DND-41 (cell line): ENCODE data around the gene ATP13A4.

Experiments used
- ATAC-seq: fragments of 200-7000 bp; cut with Tn5 transposase; 3 replicates; pipeline ENCODE4 v1.9.1; 2021; ENCODE audit warnings: low read depth; ENCODE audit not compliant: insufficient read depth
- DNase-seq: peaks from one replicate; pipeline ENCODE4 v3.0.0-alpha.2; 2020
- H2AFZ ChIP-seq: 2 replicates; pipeline ENCODE4 v1.6.0; 2012; ENCODE audit warnings: low read depth, low read length
- H3K27ac ChIP-seq: 2 replicates; pipeline ENCODE4 v1.5.1; 2012; ENCODE audit warnings: low read length, inconsistent platforms
- H3K27me3 ChIP-seq: fragments of 200-600 bp; sonication (generic); 2 replicates; pipeline ENCODE4 v1.6.0; 2012; ENCODE audit warnings: low read length, mild to moderate bottlenecking, inconsistent platforms; ENCODE audit not compliant: insufficient read depth, poor library complexity
- H3K36me3 ChIP-seq: 2 replicates; pipeline ENCODE4 v1.5.1; 2012; ENCODE audit warnings: low read length, inconsistent platforms; ENCODE audit not compliant: insufficient read depth
- H3K4me1 ChIP-seq: 2 replicates; pipeline ENCODE4 v1.5.1; 2012; ENCODE audit warnings: mild to moderate bottlenecking, low read length; ENCODE audit not compliant: insufficient read depth
- H3K4me2 ChIP-seq: 2 replicates; pipeline ENCODE4 v1.6.0; 2012; ENCODE audit warnings: mild to moderate bottlenecking, moderate library complexity, low read length, inconsistent platforms; ENCODE audit not compliant: insufficient read depth
- H3K4me3 ChIP-seq, 2 experiments: fragments of 200-600 bp in 1 of 2; shearing (Covaris generic) in 1 of 2; 2 replicates each; pipeline ENCODE4 v1.5.1; 2012 to 2016; ENCODE audit warnings: inconsistent platforms in 2 of 2, low read length in 2 of 2, mild to moderate bottlenecking in 2 of 2, low read depth in 1 of 2, moderate library complexity in 1 of 2
- H3K79me2 ChIP-seq: 2 replicates; pipeline ENCODE4 v1.6.0; 2012; ENCODE audit warnings: low read length, inconsistent platforms; ENCODE audit not compliant: insufficient read depth
- H3K9ac ChIP-seq: 2 replicates; pipeline ENCODE4 v1.6.0; 2012; ENCODE audit warnings: low read depth, mild to moderate bottlenecking, inconsistent platforms, low read length, moderate library complexity
- H3K9me3 ChIP-seq: 2 replicates; pipeline ENCODE4 v1.5.1; 2012; ENCODE audit warnings: low read length, moderate library complexity, mild to moderate bottlenecking, inconsistent platforms; ENCODE audit not compliant: insufficient read depth, severe bottlenecking
- H4K20me1 ChIP-seq: 2 replicates; pipeline ENCODE4 v1.6.0; 2012; ENCODE audit warnings: low read length; ENCODE audit not compliant: insufficient read depth
- EZH2 ChIP-seq: IDR thresholded peaks from 3 replicates; pipeline ENCODE4 v1.6.1; 2012; ENCODE audit warnings: borderline replicate concordance, low read depth, mild to moderate bottlenecking, moderate library complexity, low read length, inconsistent platforms; ENCODE audit not compliant: severe bottlenecking
- TF ChIP-seq, protein P1 (sequence below): IDR thresholded peaks from 2 replicates; pipeline ENCODE4 v1.5.1; 2012; ENCODE audit warnings: borderline replicate concordance, low read length, moderate library complexity, mild to moderate bottlenecking; ENCODE audit not compliant: poor library complexity, severe bottlenecking; ENCODE audit errors: extremely low read depth

Gene ATP13A4

DNA sequence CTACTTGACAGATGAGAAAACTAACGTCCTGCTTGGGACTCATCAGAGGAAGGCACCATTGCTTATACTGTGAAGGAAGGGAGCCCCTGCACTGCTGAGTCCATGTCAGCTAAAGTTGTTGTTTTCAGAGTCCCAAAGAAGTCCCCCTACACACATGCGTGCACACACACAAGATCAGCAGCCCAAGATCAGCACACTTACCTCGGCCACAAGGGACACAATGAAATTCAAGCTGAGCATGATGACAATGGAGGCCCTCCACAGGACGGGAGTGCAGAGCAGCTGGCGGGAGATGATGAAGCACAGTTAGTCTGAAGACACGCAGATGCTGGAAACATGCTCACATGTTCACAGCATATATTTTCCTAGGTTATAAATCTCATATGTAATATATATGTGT, 147.6 kb downstream of the ATP13A4 start:
- H3K79me2 ChIP-seq, result no peaks in the 10 kb centered on the region
- DNase-seq, result no peak
- H3K4me1 ChIP-seq, result no peaks in the 10 kb centered on the region
- H3K4me3 ChIP-seq, result no peak overlapping the region
- H3K9me3 ChIP-seq, result no peaks in the 10 kb centered on the region
- H4K20me1 ChIP-seq, result no peaks in the 10 kb centered on the region
- H2AFZ ChIP-seq, result no peak overlapping the region
- H3K27ac ChIP-seq, result no peak overlapping the region
- H3K36me3 ChIP-seq, result no peaks in the 10 kb centered on the region
- H3K9ac ChIP-seq, result no peak overlapping the region
- no peak for TF ChIP-seq EZH2
- TF ChIP-seq, protein P1, sequence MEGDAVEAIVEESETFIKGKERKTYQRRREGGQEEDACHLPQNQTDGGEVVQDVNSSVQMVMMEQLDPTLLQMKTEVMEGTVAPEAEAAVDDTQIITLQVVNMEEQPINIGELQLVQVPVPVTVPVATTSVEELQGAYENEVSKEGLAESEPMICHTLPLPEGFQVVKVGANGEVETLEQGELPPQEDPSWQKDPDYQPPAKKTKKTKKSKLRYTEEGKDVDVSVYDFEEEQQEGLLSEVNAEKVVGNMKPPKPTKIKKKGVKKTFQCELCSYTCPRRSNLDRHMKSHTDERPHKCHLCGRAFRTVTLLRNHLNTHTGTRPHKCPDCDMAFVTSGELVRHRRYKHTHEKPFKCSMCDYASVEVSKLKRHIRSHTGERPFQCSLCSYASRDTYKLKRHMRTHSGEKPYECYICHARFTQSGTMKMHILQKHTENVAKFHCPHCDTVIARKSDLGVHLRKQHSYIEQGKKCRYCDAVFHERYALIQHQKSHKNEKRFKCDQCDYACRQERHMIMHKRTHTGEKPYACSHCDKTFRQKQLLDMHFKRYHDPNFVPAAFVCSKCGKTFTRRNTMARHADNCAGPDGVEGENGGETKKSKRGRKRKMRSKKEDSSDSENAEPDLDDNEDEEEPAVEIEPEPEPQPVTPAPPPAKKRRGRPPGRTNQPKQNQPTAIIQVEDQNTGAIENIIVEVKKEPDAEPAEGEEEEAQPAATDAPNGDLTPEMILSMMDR, result no peak
- ATAC-seq, result no peak
- no peak overlapping the region for H3K4me2 ChIP-seq
- H3K27me3 ChIP-seq, result peaks cover 4% of the 10 kb centered on the region

DNA sequence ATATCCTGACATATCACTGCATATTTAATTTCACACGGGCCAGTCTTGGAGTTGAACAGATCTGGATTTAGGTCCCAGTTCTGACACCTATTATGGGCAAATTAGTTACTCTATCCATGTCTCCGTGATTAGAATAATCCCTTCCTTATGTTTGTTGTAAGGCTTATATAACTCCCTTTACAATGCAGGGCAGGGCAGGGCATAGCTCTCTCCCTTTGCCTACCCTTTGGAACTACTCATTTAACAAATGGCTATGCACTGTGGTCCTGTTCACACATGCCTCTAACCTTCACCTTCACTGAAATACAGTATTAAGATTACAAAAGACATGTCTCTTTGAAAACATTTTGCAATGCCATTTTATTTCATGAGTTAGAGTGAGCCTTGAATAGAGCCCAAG, 151.4 kb downstream of the ATP13A4 start:
- DNase-seq (no peak), ATAC-seq (no peak)
- H3K4me2 ChIP-seq, result no peak overlapping the region
- H3K79me2 ChIP-seq, result no peaks in the 10 kb centered on the region
- no peak overlapping the region for H3K4me3 ChIP-seq
- no peak overlapping the region for H2AFZ ChIP-seq
- H4K20me1 ChIP-seq, result no peaks in the 10 kb centered on the region
- H3K9ac ChIP-seq, result no peak overlapping the region
- TF ChIP-seq EZH2, result no peak
- TF ChIP-seq, protein P1, result no peak
- H3K27me3 ChIP-seq, result peaks cover 4% of the 10 kb centered on the region
- H3K4me1 ChIP-seq, result no peaks in the 10 kb centered on the region
- H3K36me3 ChIP-seq, result no peaks in the 10 kb centered on the region
- no peak overlapping the region for H3K27ac ChIP-seq
- H3K9me3 ChIP-seq, result no peaks in the 10 kb centered on the region

DNA sequence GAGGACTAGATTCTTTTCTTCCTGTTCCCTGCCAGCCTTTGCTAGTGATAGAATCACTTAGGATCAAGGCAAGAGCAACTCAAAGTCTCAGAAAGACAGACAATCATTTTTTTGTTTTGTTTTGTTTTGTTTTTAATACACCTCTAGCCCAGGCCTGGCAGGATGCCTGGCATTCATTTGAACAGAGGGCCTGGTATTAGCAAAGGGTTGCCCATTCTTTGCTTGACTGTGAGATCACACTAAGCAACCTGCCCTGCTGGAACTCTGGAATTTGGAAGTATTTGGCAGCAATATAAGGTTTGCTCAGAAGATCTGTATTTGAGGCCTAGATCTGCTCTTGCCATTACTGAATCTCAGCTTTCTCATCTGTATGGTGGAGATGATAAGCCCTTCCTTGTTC, 154.4 kb downstream of the ATP13A4 start:
- Histone ChIP-seq H3K36me3 (no peaks in the 10 kb centered on the region), H3K27ac (no peak overlapping the region), H3K9ac (no peak overlapping the region), H3K9me3 (no peaks in the 10 kb centered on the region), H3K27me3 (peaks cover 4% of the 10 kb centered on the region), H2AFZ (no peak overlapping the region), H3K4me1 (no peaks in the 10 kb centered on the region), H4K20me1 (no peaks in the 10 kb centered on the region), H3K4me3 (no peak overlapping the region), H3K4me2 (no peak overlapping the region), H3K79me2 (no peaks in the 10 kb centered on the region)
- TF ChIP-seq EZH2, result no peak
- TF ChIP-seq, protein P1, result no peak
- ATAC-seq (no peak), DNase-seq (no peak)

DNA sequence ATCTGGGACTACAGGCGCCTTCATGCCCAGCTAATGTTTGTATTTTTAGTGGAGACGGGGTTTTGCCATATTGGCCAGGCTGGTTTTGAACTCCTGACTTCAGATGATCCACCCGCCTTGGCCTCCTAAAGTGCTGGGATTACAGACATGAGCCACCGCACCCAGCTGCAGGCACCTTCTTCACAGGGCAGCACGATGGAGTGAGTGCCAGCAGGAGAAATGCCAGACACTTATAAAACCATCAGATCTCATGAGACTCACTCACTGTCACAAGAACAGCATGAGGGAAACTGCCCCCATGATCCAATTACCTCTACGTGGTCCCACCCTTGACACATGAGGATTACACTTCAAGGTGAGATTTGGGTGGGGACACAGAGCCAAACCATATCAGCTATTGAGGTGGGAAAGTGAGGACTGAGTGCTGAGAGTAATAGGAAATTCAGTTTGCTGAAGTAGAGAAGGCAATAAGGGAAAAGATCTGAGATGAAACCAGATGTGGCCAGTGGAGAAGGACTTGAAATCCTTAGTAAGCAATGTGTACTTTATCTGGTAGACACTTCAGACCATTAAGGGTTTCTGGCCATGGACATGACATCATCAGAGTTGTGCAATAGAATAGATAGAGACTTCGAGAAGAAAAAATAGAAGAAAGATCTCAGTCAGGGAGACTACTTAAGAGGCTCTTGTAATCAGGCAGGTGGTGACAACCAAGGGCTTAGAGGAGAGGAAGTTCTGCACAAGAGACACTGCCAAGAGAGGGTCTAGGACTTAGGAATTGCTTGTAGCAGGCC, 158.0 kb downstream of the ATP13A4 start:
- Histone ChIP-seq H3K4me1 (no peaks in the 10 kb centered on the region), H3K36me3 (no peaks in the 10 kb centered on the region), H3K4me3 (no peak overlapping the region), H3K4me2 (no peak overlapping the region), H4K20me1 (no peaks in the 10 kb centered on the region), H3K9me3 (no peaks in the 10 kb centered on the region), H3K27me3 (peaks cover 6% of the 10 kb centered on the region), H3K9ac (no peak overlapping the region), H3K27ac (no peak overlapping the region), H2AFZ (no peak overlapping the region), H3K79me2 (no peaks in the 10 kb centered on the region)
- DNase-seq (no peak), ATAC-seq (no peak)
- no peak for TF ChIP-seq EZH2
- TF ChIP-seq, protein P1, result no peak
